GM12878 (cell line): ENCODE results near the gene SMCO4. TPM values are rescaled to one million over a fixed set of nuclear protein-coding genes. Genes with fewer than 3 reads are reported as not detected.

Source experiments
- ATAC-seq: fragments of 200-7000 bp; cut with Tn5 transposase; 3 replicates; pipeline ENCODE4 v1.9.1; 2020; ENCODE audit warnings: mild to moderate bottlenecking, moderate library complexity
- BruUV-seq: library from RNA; stranded (reverse); fragments of 400-500 nt; replicated peaks from 2 replicates; lab custom pipeline; 2021; lab: Mats Ljungman, UMichigan
- CTCF ChIA-PET: fragments of 300-600 bp; sonication (Branson Sonifier 250); formaldehyde crosslinking; extraction: SDS; loops from one replicate; lab custom pipeline; 2021; ENCODE audit warnings: inconsistent platforms; lab: Yijun Ruan, JAX
- POLR2A ChIA-PET: fragments of 350-600 bp; formaldehyde crosslinking; extraction: SDS; loops from one replicate; lab custom pipeline; 2021; ENCODE audit warnings: inconsistent platforms; lab: Charles Lee
- RAD21 ChIA-PET: fragments of 300-600 bp; sonication (Branson Sonifier 250); formaldehyde crosslinking; loops from one replicate; lab custom pipeline; 2023; ENCODE audit warnings: antibody characterized with exemption; ENCODE audit not compliant: unreplicated experiment; lab: Charles Lee
- SMC1A ChIA-PET: fragments of 300-600 bp; sonication (Branson Sonifier 250); formaldehyde crosslinking; loops from one replicate; lab custom pipeline; 2023; ENCODE audit not compliant: unreplicated experiment, uncharacterized antibody; lab: Charles Lee
- DNase-seq: peaks from one replicate; pipeline ENCODE4 v3.0.0-alpha.2; 2011; ENCODE audit warnings: low read depth, low spot score
- FAIRE-seq: peaks from 3 replicates; lab custom pipeline; 2011; peaks lifted over from hg19 to GRCh38; lab: Jason Lieb, UNC
- H2AFZ ChIP-seq: 2 replicates; pipeline ENCODE4 v1.6.0; 2011; ENCODE audit warnings: low read depth, low read length, control low read depth; ENCODE audit not compliant: control insufficient read depth
- H3K27ac ChIP-seq: 2 replicates; pipeline ENCODE4 v1.5.1; 2011; ENCODE audit warnings: control low read depth; ENCODE audit not compliant: control insufficient read depth, insufficient read depth
- H3K27me3 ChIP-seq, 2 experiments: replicated peaks in 1 of 2; 2 replicates each; pipeline versions ENCODE4 v1.6.0 to v1.6.1; 2011; ENCODE audit warnings: low read length in 1 of 2; ENCODE audit not compliant: control insufficient read depth in 2 of 2, insufficient read depth in 2 of 2
- H3K36me3 ChIP-seq, 2 experiments: 2 replicates each; pipeline ENCODE4 v1.5.1; 2011; ENCODE audit warnings: low read length in 1 of 2; ENCODE audit not compliant: control insufficient read depth in 2 of 2, insufficient read depth in 2 of 2
- H3K4me1 ChIP-seq: 2 replicates; pipeline ENCODE4 v1.6.1; 2011; ENCODE audit warnings: mild to moderate bottlenecking, low read length, moderate library complexity, mixed read lengths; ENCODE audit not compliant: control insufficient read depth, insufficient read depth
- H3K4me2 ChIP-seq: 2 replicates; pipeline ENCODE4 v1.6.0; 2011; ENCODE audit warnings: control low read depth; ENCODE audit not compliant: control insufficient read depth, insufficient read depth
- H3K4me3 ChIP-seq: fragments of 200-600 bp; sonication (generic); 2 replicates; pipeline ENCODE4 v1.5.1; 2016
- H3K79me2 ChIP-seq: 2 replicates; pipeline ENCODE4 v1.6.0; 2011; ENCODE audit warnings: low read length; ENCODE audit not compliant: control insufficient read depth, insufficient read depth
- H3K9ac ChIP-seq: 2 replicates; pipeline ENCODE4 v1.8.0; 2011; ENCODE audit warnings: low read length, control low read depth, mixed read lengths; ENCODE audit not compliant: control insufficient read depth, insufficient read depth
- H3K9me3 ChIP-seq: replicated peaks from 3 replicates; pipeline ENCODE4 v1.5.1; 2011; ENCODE audit warnings: mild to moderate bottlenecking, low read length; ENCODE audit not compliant: control insufficient read depth, insufficient read depth
- H4K20me1 ChIP-seq: 2 replicates; pipeline ENCODE4 v1.6.0; 2011; ENCODE audit not compliant: control insufficient read depth, insufficient read depth
- CHD2 ChIP-seq: IDR thresholded peaks from 2 replicates; pipeline ENCODE4 v1.6.1; 2011; ENCODE audit warnings: low read depth, low read length, improper control_type of control experiment, borderline replicate concordance
- CREB1 ChIP-seq: IDR thresholded peaks from 2 replicates; pipeline ENCODE4 v1.6.1; 2012; ENCODE audit warnings: low read depth, mild to moderate bottlenecking, inconsistent platforms
- DPF2 ChIP-seq: fragments of 450-650 bp; IDR thresholded peaks from 2 replicates; pipeline ENCODE4 v1.6.1; 2017; ENCODE audit warnings: mild to moderate bottlenecking
- FOS ChIP-seq: IDR thresholded peaks from 3 replicates; pipeline ENCODE4 v1.6.1; 2011; ENCODE audit warnings: borderline replicate concordance; ENCODE audit not compliant: insufficient read length; ENCODE audit errors: extremely low read depth
- HCFC1 ChIP-seq: fragments of 150-350 bp; IDR thresholded peaks from 2 replicates; pipeline ENCODE4 v1.6.1; 2014; ENCODE audit warnings: low read length
- MEF2A ChIP-seq: IDR thresholded peaks from 2 replicates; pipeline ENCODE4 v1.6.1; 2011; ENCODE audit warnings: low read depth, mild to moderate bottlenecking, low read length, moderate library complexity; ENCODE audit not compliant: insufficient read depth
- NR2F1 ChIP-seq: fragments of 450-650 bp; conservative IDR thresholded peaks from 2 replicates; pipeline ENCODE4 v1.6.1; 2017; ENCODE audit warnings: mild to moderate bottlenecking
- POLR2AphosphoS2 ChIP-seq: IDR thresholded peaks from 2 replicates; pipeline ENCODE4 v1.6.1; 2011; ENCODE audit warnings: low read depth, mild to moderate bottlenecking, low read length, improper control_type of control experiment, moderate library complexity
- RELA ChIP-seq: fragments of 450-650 bp; IDR thresholded peaks from 2 replicates; pipeline ENCODE4 v1.8.0; 2014; ENCODE audit warnings: borderline replicate concordance; ENCODE audit not compliant: partially characterized antibody
- SP1 ChIP-seq: IDR thresholded peaks from one replicate; pipeline ENCODE4 v1.6.1; 2011; ENCODE audit warnings: low read depth, low read length
- SRF ChIP-seq, 2 experiments: IDR thresholded peaks; 2 replicates each; pipeline ENCODE4 v1.6.1; 2011; ENCODE audit warnings: low read depth in 2 of 2, low read length in 2 of 2, mild to moderate bottlenecking in 1 of 2, moderate library complexity in 1 of 2
- TAF1 ChIP-seq: IDR thresholded peaks from 2 replicates; pipeline ENCODE4 v1.6.1; 2011; ENCODE audit warnings: mild to moderate bottlenecking, low read depth, low read length, borderline replicate concordance
- TBL1XR1 ChIP-seq: IDR thresholded peaks from 2 replicates; pipeline ENCODE4 v1.6.1; 2012; ENCODE audit warnings: low read depth, low read length, improper control_type of control experiment
- YY1 ChIP-seq: IDR thresholded peaks from 2 replicates; pipeline ENCODE4 v1.6.1; 2011; ENCODE audit warnings: low read depth, mild to moderate bottlenecking, low read length
- ZNF217 ChIP-seq: fragments of 450-650 bp; IDR thresholded peaks from 2 replicates; pipeline ENCODE4 v1.6.1; 2017; ENCODE audit warnings: antibody characterized with exemption, mild to moderate bottlenecking
- ZSCAN29 ChIP-seq: fragments of 450-650 bp; IDR thresholded peaks from 2 replicates; pipeline ENCODE4 v1.6.1; 2017; ENCODE audit warnings: mild to moderate bottlenecking, moderate library complexity
- WGBS: methylation state at CpG from one replicate; pipeline ENCODE4 v1.1.6; 2016; ENCODE audit warnings: low lambda C conversion rate; ENCODE audit not compliant: insufficient replicate concordance, insufficient coverage; ENCODE audit errors: missing lambda C conversion rate; 5-methylcytosine and 5-hydroxymethylcytosine counted together
- in situ Hi-C: fragments of 300-500 bp; cut with MboI; formaldehyde crosslinking; loops from 9 replicates; pipeline ENCODE4 v1.14.3; 2018; ENCODE audit warnings: mixed read lengths
- intact Hi-C: fragments of 100-400 bp; cut with micrococcal nuclease; formaldehyde crosslinking; loops from one replicate; pipeline ENCODE4 v1.14.2; 2022; ENCODE audit not compliant: unreplicated experiment
- polyA plus RNA-seq, 11 experiments: library from polyadenylated mRNA; depleted of rRNA in 4 of 11; unstranded in 6 of 11; stranded (reverse) in 5 of 11; fragments of >200 nt; fragmentation: Nextera tagmentation in 4 of 11; fragmentation: Illumina TruSeq in 1 of 11; extraction: Ambion mirVana in 4 of 11; extraction: Trizol in 1 of 11; gene quantifications; 1 replicate in 1 of 11; 2 replicates in 10 of 11; pipeline versions ENCODE4 v1.2.1 to v1.2.3, GENCODE V29; 2011 to 2016; ENCODE audit warnings: inconsistent platforms in 2 of 11, missing spikeins in 2 of 11, low read depth in 1 of 11
- total RNA-seq, 4 experiments: library from RNA; depleted of rRNA in 3 of 4; stranded (reverse); fragments of >200 nt in 3 of 4; fragmentation: Illumina TruSeq in 1 of 4; extraction: Trizol in 1 of 4; gene quantifications; 2 replicates each; pipeline versions ENCODE4 v1.2.1 to v1.2.3, GENCODE V29; 2013 to 2021
- TF ChIP-seq, protein P1 (sequence below): IDR thresholded peaks from 2 replicates; pipeline ENCODE4 v1.6.1; 2011; ENCODE audit warnings: borderline replicate concordance, low read depth, mild to moderate bottlenecking, moderate library complexity, low read length; ENCODE audit not compliant: insufficient read depth, poor library complexity, severe bottlenecking

The SMCO4 gene
- total and polyA plus RNA-seq, 10 of the 15 experiments (the other 5 are each of a cell fraction or from before 2014, with no cell fraction given) = 3.6 to 59.9 (median 27.9) TPM

DNA sequence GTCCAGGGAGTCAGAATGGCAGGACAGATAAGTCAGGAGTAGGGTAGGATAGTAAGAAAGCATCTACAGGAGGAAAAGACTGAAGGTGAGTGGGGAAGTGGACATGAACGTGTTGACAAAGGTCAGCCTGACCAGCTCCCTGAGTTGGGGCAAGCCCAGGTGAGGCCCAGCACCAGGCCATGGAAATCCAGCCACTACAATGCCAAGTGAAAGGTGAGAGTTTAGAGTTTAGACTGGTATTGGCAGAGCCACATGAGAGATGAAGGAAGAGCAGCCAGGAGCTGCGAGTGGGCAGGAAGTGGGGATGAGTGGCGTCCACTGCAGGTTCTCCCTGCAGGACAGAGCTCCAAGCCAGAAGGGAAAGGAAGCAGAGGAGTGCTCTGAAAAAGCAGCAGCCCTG, 16.5 kb upstream of the SMCO4 start:
- ChIA-PET SMC1A (no interaction called here), RAD21 (no interaction called here), POLR2A (no interaction called here), CTCF (no interaction called here)
- Histone ChIP-seq H2AFZ (no peak overlapping the region), H3K4me3 (no peak overlapping the region), H3K4me2 (no peak overlapping the region), H3K79me2 (no peaks in the 10 kb centered on the region), H4K20me1 (no peaks in the 10 kb centered on the region), H3K27ac (no peak overlapping the region), H3K27me3 (no peaks in the 10 kb centered on the region), H3K9ac (no peak overlapping the region), H3K4me1 (no peaks in the 10 kb centered on the region), H3K36me3 (no peaks in the 10 kb centered on the region), H3K9me3 (no peaks in the 10 kb centered on the region)
- intact Hi-C loops (no loop called here), in situ Hi-C loops (no loop called here)
- WGBS = 22% methylated on average over 3 of the region's 3 CpGs
- DNase-seq (no peak), ATAC-seq (no peak), FAIRE-seq (no peak)
- no peak for TF ChIP-seq FOS
- TF ChIP-seq HCFC1 = no peak
- TF ChIP-seq ZNF217 = no peak
- no peak for TF ChIP-seq DPF2
- no TSS peak for BruUV-seq

DNA sequence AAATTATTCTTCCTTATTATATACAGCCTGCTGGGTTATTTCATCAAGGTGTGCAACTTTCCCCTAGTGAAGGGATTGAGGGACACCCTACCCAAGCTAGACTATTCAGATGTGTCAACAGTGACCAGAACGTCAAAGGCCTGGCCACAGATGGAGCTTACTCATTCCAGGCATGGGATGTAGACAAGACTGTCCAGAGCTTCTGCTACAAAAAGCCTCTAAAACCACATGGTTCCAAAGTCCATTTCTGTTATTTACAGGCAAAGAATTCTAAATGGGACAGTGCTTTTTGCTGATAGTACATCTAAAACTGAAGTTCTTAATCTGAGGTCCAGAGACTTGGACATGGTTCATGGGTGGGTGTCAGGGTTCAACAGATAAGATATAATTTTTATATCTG, 9.7 kb upstream of the SMCO4 start:
- in situ Hi-C loops = no loop called here
- BruUV-seq = no TSS peak
- Histone ChIP-seq H3K27ac (no peak overlapping the region), H4K20me1 (no peaks in the 10 kb centered on the region), H3K4me3 (no peak overlapping the region), H3K9me3 (no peaks in the 10 kb centered on the region), H3K9ac (no peak overlapping the region), H3K27me3 (0 out of 4 replicates have a peak, but pooled peaks cover 0 to 2% of the 10 kb centered on the region in 2 experiments), H3K4me1 (no peaks in the 10 kb centered on the region; the same call in 1 of the 2 replicates), H3K4me2 (no peak overlapping the region), H3K79me2 (no peaks in the 10 kb centered on the region), H2AFZ (no peak overlapping the region), H3K36me3 (no peaks in the 10 kb centered on the region)
- POLR2A ChIA-PET = no interaction called here
- RAD21 ChIA-PET = no interaction called here
- intact Hi-C loops = no loop called here
- no peak for FAIRE-seq
- no peak for DNase-seq
- WGBS = 7% methylated on average over 1 of the region's 1 CpG
- ATAC-seq = peak; percentile 41; the same call in 2 of the 3 replicates
- SMC1A ChIA-PET = interaction anchor here (1.2 to 1.3 kb wide), 2 partner anchors 12 to 16 kb away, joined by 3 read pairs; no protein-coding TSS in a partner anchor
- CTCF ChIA-PET = interaction anchor here (0.7 to 1.4 kb wide), 2 partner anchors 297 to 317 kb away, joined by 3 read pairs; no protein-coding TSS in a partner anchor
- TF ChIP-seq SRF (IDR thresholded peaks at IDR 0.05; ENCODE audit: low read depth in 2 of 2, low read length in 2 of 2) (no peak), POLR2AphosphoS2 (no peak), CHD2 (no peak), NR2F1 (no peak), ZSCAN29 (no peak), TAF1 (no peak), CREB1 (no peak), SP1 (no peak), MEF2A (no peak), RELA (no peak), YY1 (no peak), DPF2 (no peak), TBL1XR1 (no peak)
- TF ChIP-seq, protein P1, sequence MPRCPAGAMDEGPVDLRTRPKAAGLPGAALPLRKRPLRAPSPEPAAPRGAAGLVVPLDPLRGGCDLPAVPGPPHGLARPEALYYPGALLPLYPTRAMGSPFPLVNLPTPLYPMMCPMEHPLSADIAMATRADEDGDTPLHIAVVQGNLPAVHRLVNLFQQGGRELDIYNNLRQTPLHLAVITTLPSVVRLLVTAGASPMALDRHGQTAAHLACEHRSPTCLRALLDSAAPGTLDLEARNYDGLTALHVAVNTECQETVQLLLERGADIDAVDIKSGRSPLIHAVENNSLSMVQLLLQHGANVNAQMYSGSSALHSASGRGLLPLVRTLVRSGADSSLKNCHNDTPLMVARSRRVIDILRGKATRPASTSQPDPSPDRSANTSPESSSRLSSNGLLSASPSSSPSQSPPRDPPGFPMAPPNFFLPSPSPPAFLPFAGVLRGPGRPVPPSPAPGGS = no peak
